Astrocyte of the cerebellum (primary cell): ENCODE data around the gene RAB6D.
"Not testable (repeated sequence)": the region's sequence is repeated elsewhere in the genome, so short reads cannot be mapped to it uniquely, and the experiment has no call there.

ENCODE experiments used
- DNase-seq: peaks from one replicate; pipeline ENCODE4 v3.0.0-alpha.2; 2011; ENCODE audit warnings: low read depth
- H3K4me3 ChIP-seq: 2 replicates; pipeline ENCODE4 v1.5.1; 2011; ENCODE audit warnings: mild to moderate bottlenecking, low read depth, low read length, moderate library complexity
- in situ Hi-C: cut with HindIII; loops from 2 replicates; pipeline ENCODE4 v1.10.0; 2017; ENCODE audit warnings: low sequenced_read_pairs
- TF ChIP-seq, protein P1 (sequence below): IDR thresholded peaks from 2 replicates; pipeline ENCODE4 v1.5.1; 2012; ENCODE audit warnings: low read length, low read depth, moderate library complexity, mild to moderate bottlenecking; ENCODE audit errors: missing control alignments

RAB6D gene

GRCh38 chr2:131349021-131349420, 14.9 kb downstream of the RAB6D start:
- H3K4me3 ChIP-seq, result no peak overlapping the region
- no peak for DNase-seq
- in situ Hi-C loops, result no loop called here
- TF ChIP-seq, protein P1, sequence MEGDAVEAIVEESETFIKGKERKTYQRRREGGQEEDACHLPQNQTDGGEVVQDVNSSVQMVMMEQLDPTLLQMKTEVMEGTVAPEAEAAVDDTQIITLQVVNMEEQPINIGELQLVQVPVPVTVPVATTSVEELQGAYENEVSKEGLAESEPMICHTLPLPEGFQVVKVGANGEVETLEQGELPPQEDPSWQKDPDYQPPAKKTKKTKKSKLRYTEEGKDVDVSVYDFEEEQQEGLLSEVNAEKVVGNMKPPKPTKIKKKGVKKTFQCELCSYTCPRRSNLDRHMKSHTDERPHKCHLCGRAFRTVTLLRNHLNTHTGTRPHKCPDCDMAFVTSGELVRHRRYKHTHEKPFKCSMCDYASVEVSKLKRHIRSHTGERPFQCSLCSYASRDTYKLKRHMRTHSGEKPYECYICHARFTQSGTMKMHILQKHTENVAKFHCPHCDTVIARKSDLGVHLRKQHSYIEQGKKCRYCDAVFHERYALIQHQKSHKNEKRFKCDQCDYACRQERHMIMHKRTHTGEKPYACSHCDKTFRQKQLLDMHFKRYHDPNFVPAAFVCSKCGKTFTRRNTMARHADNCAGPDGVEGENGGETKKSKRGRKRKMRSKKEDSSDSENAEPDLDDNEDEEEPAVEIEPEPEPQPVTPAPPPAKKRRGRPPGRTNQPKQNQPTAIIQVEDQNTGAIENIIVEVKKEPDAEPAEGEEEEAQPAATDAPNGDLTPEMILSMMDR, result no peak

- in situ Hi-C loops, H3K4me3 ChIP-seq, DNase-seq: not testable (repeated sequence)
Measured at GRCh38 chr2:131347035-131347434, 16.9 kb downstream of the RAB6D start.

DNA sequence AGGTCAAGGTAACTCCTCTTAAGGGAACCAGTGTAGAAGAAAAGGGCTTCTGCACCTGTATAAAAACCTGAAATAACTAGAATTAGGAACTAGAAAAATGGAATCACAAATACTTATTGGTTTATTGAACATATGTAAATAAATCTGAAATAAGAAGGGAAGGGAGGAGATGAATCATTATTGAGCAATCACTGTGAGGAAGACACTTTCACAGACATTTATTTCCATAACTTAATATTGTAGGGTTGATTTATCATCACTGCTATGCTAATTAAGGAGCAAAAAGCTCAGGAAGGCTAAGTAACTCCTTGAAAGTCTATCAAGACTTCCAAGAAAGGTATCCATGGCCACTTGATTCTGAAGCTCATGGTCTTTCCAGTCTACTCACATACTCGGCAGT, 24.7 kb downstream of the RAB6D start:
- H3K4me3 ChIP-seq, DNase-seq, in situ Hi-C loops: not testable (repeated sequence)

GRCh38 chr2:131335319-131335718, 28.6 kb downstream of the RAB6D start:
- H3K4me3 ChIP-seq, in situ Hi-C loops: not testable (repeated sequence)
- peak; percentile 3 for DNase-seq
- TF ChIP-seq, protein P1, result peak; percentile 34

- in situ Hi-C loops, H3K4me3 ChIP-seq, DNase-seq: not testable (repeated sequence)
Measured at GRCh38 chr2:131332709-131333108, 31.3 kb downstream of the RAB6D start.

DNA sequence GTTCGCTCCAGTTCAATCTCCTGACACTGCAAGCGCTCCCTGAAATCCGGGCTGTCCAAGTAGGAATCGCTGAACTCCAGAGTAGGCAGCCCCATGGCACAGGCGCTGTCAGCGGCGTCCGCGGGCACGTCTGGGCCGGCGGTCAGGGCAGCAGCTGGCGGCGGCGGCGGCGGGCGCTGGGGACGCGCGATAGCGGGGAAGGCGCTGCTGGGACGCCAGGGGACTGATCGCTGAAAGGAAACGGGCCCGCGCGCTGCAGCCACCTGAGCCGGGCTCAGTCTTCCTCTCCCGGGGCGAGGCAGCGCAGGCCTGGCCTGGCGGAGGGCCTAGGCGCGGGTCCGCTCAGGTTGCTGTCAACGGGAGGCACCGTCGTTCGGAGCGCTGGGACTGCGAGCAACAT, 33.0 kb downstream of the RAB6D start:
- H3K4me3 ChIP-seq, DNase-seq, in situ Hi-C loops: not testable (repeated sequence)

GRCh38 chr2:131322209-131322608, 41.8 kb downstream of the RAB6D start:
- in situ Hi-C loops, result no loop called here
- no peak overlapping the region for H3K4me3 ChIP-seq
- no peak for DNase-seq
- TF ChIP-seq, protein P1, result no peak

GRCh38 chr2:131321344-131321743, 42.6 kb downstream of the RAB6D start:
- H3K4me3 ChIP-seq, DNase-seq, in situ Hi-C loops: not testable (repeated sequence)

GRCh38 chr2:131311001-131311400, 53.0 kb downstream of the RAB6D start:
- in situ Hi-C loops, DNase-seq: not testable (repeated sequence)

More at GRCh38 chr2:131311001-131311400, 53.0 kb downstream of the RAB6D start:
- not testable (repeated sequence) for H3K4me3 ChIP-seq
